Melanocyte of skin (primary cell): ENCODE data around the gene WASHC4. TPM values are rescaled to one million over a fixed set of nuclear protein-coding genes. Genes with fewer than 3 reads are reported as not detected.

ENCODE experiments used
- total RNA-seq, 2 donors: library from RNA; depleted of rRNA; stranded (reverse); fragments of >200 nt; gene quantifications; 2 replicates each; pipeline ENCODE4 v1.2.3, GENCODE V29; 2012

WASHC4 gene, protein sequence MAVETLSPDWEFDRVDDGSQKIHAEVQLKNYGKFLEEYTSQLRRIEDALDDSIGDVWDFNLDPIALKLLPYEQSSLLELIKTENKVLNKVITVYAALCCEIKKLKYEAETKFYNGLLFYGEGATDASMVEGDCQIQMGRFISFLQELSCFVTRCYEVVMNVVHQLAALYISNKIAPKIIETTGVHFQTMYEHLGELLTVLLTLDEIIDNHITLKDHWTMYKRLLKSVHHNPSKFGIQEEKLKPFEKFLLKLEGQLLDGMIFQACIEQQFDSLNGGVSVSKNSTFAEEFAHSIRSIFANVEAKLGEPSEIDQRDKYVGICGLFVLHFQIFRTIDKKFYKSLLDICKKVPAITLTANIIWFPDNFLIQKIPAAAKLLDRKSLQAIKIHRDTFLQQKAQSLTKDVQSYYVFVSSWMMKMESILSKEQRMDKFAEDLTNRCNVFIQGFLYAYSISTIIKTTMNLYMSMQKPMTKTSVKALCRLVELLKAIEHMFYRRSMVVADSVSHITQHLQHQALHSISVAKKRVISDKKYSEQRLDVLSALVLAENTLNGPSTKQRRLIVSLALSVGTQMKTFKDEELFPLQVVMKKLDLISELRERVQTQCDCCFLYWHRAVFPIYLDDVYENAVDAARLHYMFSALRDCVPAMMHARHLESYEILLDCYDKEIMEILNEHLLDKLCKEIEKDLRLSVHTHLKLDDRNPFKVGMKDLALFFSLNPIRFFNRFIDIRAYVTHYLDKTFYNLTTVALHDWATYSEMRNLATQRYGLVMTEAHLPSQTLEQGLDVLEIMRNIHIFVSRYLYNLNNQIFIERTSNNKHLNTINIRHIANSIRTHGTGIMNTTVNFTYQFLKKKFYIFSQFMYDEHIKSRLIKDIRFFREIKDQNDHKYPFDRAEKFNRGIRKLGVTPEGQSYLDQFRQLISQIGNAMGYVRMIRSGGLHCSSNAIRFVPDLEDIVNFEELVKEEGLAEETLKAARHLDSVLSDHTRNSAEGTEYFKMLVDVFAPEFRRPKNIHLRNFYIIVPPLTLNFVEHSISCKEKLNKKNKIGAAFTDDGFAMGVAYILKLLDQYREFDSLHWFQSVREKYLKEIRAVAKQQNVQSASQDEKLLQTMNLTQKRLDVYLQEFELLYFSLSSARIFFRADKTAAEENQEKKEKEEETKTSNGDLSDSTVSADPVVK
- total RNA-seq, result 100 to 1,000 TPM; 131 to 166 TPM

DNA sequence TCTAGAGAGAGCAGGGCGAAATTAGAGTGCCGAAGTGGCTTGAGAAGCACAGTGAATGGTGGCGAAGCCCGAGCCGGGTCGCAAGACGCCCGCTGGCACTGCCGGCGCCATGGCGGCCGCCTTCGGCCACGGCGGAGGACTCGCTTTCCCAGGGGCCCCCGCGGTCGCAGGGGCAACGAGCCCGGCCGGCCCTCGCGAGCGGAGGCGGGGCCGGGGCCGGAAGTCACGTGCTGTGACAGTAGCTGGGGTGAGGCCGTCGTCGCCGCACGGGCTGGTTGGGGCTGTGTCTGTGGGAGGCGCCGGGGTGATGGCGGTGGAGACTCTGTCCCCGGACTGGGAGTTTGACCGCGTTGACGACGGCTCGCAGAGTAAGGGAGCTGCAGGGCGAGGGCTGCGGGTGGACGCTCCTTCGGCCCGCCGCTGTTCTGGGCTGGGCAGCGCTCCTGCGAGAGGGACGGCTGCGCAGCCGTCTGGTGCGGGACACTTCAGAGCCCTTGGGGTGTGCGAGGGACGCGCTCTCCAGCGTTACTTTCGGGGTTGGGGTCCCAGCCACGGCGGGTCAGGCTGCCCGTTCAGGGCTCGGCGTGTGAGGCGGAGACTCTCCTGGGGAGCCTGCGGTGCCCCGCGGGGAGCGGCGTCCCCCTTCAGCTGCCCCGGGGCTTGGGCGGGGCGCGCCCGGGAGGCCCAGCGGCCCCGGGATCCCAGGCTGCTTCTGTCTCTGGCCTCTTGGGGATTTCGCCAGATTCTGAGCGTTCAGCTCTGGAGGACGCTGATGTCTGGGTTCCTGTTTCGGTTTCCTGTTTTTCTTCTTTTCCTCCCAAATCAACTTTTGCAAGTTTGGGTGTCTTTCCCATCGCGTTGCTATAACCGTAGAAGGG is at the start of gene WASHC4:
WASHC4 (plus strand) TSS at position 238 of the 878 bp plus-strand sequence; CDS start at position 308, 70 bp downstream.

DNA sequence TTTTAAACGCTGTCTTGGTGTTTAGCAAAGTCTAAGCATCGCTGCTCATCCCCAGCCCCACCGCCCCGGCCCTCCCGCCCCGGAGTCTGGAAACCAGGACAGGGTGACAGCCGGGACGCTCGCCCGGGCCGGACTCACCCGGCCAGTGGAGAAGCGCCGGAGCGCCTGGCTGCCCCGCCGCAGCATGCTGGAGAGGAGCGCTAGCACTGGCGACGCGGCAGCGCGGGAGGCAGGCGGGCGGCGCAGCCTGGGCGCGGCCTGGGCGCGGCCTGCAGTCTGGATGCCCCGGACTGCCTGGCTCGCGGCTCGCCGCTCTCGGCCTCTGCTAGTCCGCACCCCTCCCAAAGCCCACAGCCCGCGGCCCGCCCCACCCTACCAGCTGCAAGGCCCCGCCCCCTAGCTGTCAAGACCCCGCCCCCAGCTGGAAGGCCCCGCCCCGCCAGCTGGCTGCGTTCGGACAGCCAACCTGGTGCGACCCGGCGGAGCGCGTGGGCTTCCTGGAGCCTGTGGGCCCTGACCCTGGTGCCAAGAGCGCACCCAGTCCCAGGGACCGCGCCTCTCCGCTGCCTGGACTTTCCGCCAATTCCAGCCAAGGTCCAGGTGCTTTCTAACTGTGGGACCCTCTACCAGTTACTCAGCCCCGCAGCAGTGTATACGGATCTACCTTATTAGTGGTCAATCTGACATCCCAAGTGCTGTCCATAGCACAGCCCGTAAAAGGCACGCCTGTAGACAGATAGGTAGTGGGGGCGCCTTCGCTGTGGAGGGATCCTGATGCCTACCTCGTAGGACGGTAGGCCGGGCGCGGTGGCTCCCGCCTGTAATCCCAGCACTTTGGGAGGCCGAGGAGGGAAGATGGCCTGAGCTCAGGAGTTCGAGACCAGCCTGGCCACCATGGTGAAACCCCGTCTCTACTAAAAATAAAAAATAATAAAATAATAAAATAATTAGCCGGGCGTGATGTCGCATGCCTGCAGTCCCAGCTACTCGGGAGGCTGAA is 23.0 kb upstream of the WASHC4 start, which contains the start of gene ALDH1L2:
ALDH1L2 (minus strand) TSS at position 208 of the 1,000 bp plus-strand sequence; CDS start at position 186, 22 bp downstream.

Other genes starting within 250 kb of the WASHC4 start
- 1 to 10 TPM; 3.3 to 7.9 TPM for gene SLC41A2, start 149.4 kb upstream of the WASHC4 start, total RNA-seq
- gene NOPCHAP1, start 121.4 kb upstream of the WASHC4 start, total RNA-seq, result 10 to 100 TPM; 12.0 to 21.0 TPM
- 10 to 100 TPM; 11.7 to 25.1 TPM for gene ALDH1L2, start 23.3 kb upstream of the WASHC4 start, total RNA-seq
- 10 to 100 TPM; 20.0 to 22.0 TPM for gene APPL2, start 128.4 kb downstream of the WASHC4 start, total RNA-seq
- 10 to 100 TPM; 20.6 to 46.6 TPM for gene C12orf75, start 223.0 kb downstream of the WASHC4 start, total RNA-seq